Large intestine (tissue), 3 donors: Measurements from ENCODE around the gene FFAR1. TPM values are rescaled to one million over a fixed set of nuclear protein-coding genes. Genes with fewer than 3 reads are reported as not detected.

ENCODE experiments used
- DNase-seq, 2 donors: peaks; one replicate each; pipeline versions ENCODE4 v3.0.0 to v3.0.0-alpha.2; 2013
- H3K27ac ChIP-seq: one replicate; pipeline ENCODE4 v1.5.1; 2013; ENCODE audit warnings: low read length
- H3K27me3 ChIP-seq: 2 replicates; pipeline ENCODE4 v1.6.1; 2013; ENCODE audit warnings: low read length; ENCODE audit not compliant: control insufficient read depth, insufficient read depth
- H3K36me3 ChIP-seq: 2 replicates; pipeline ENCODE4 v1.6.1; 2013; ENCODE audit warnings: low read length; ENCODE audit not compliant: control insufficient read depth, insufficient read depth
- H3K4me1 ChIP-seq: one replicate; pipeline ENCODE4 v1.6.1; 2013; ENCODE audit warnings: low read length; ENCODE audit not compliant: control insufficient read depth, insufficient read depth
- H3K4me3 ChIP-seq: one replicate; pipeline ENCODE4 v1.5.1; 2013; ENCODE audit warnings: low read length
- H3K9me3 ChIP-seq: one replicate; pipeline ENCODE4 v1.6.1; 2013; ENCODE audit warnings: mild to moderate bottlenecking, low read depth, low read length, moderate library complexity; ENCODE audit not compliant: control insufficient read depth
- WGBS: methylation state at CpG from one replicate; pipeline ENCODE4 v1.1.5; 2013; ENCODE audit warnings: low lambda C conversion rate; ENCODE audit not compliant: insufficient coverage; 5-methylcytosine and 5-hydroxymethylcytosine counted together
- polyA plus RNA-seq: library from polyadenylated mRNA; unstranded; fragments of 120-200 nt; gene quantifications from one replicate; pipeline ENCODE4 v1.2.1, GENCODE V29; 2013

The FFAR1 gene
- polyA plus RNA-seq, 1 donor = 1.8 TPM

DNA sequence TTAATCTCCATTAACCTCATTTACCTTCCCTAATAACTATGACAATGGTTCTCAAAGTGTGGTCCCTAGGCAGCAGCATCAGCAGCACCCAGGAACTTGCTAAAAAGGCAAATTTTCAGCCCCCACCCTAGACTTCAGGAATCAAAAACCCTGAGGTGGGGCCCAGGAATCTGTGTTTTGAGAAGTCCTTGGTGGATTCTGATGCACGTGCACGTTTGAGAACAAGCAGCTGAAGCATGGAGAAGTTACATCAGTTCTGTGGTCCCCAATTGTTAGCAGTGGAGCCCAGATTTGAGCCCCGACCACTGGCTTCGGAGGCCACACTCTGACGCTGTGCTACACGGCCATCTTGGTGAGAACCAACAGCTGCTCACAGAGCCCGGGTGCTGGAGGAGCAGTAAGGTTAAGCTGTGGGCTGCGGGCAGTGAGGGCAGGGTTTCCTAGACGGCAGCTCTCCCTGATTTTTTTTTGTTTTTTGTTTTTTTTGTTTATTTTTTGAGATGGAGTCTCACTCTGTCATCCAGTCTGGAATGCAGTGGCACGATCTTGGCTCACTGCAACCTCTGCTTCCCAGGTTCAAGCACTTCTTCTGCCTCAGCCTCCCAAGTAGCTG is 32.7 kb upstream of the FFAR1 start:
- Histone ChIP-seq H3K4me3 (no peak overlapping the region), H3K27me3 (no peaks in the 10 kb centered on the region), H3K4me1 (no peaks in the 10 kb centered on the region), H3K9me3 (peaks cover under 1% of the 10 kb centered on the region), H3K27ac (no peak overlapping the region), H3K36me3 (no peaks in the 10 kb centered on the region)
- DNase-seq = no peak
- no CpG with 5 or more reads among the region's 10 CpGs for WGBS

DNA sequence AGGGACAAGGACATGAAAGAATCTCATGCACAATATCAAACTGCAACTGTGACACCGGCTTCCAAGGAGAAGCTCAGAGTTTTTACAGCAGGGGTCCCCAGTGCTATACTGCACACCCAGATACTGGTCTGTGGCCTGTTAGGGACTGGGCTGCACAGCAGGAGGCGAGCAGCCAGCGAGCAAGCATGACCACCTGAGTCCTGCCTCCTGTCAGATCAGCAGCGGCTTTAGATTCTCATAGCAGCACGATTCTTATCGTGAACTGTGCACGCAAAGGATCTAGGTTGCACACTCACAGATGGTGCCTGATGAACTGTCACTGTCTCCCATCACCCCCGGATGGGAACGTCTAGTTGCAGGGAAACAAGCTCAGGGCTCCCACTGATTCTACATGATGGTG is 31.8 kb upstream of the FFAR1 start:
- Histone ChIP-seq H3K27me3 (no peaks in the 10 kb centered on the region), H3K9me3 (no peaks in the 10 kb centered on the region), H3K36me3 (no peaks in the 10 kb centered on the region), H3K27ac (no peak overlapping the region), H3K4me3 (no peak overlapping the region), H3K4me1 (no peaks in the 10 kb centered on the region)
- WGBS = 40% methylated on average over 1 of the region's 9 CpGs
- no peak for DNase-seq

DNA sequence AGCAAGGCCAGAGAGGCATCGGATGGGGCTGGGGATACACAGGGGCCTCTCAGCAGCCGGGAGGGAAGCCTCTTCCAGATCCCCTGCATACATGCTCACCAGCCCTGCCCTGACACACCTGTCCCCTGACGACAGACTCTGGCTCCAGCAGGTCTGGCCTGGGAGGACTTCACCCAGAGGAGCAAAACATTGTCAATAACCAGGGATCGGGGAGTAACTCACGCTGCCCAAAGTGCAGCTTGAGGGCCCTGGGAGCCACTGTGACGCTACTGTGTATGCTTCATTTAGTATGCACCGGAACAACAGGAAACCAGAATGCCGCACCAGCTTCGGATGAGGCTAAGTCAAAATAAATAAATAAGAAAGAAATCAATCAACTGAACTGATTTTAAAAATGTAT is 31.1 kb upstream of the FFAR1 start:
- no peaks in the 10 kb centered on the region for H3K4me1 ChIP-seq
- no peaks in the 10 kb centered on the region for H3K9me3 ChIP-seq
- no peak overlapping the region for H3K4me3 ChIP-seq
- WGBS = 58% methylated on average over 3 of the region's 9 CpGs
- H3K36me3 ChIP-seq = no peaks in the 10 kb centered on the region
- peak; percentile 32 to 65 for DNase-seq
- H3K27me3 ChIP-seq = no peaks in the 10 kb centered on the region
- no peak overlapping the region for H3K27ac ChIP-seq

DNA sequence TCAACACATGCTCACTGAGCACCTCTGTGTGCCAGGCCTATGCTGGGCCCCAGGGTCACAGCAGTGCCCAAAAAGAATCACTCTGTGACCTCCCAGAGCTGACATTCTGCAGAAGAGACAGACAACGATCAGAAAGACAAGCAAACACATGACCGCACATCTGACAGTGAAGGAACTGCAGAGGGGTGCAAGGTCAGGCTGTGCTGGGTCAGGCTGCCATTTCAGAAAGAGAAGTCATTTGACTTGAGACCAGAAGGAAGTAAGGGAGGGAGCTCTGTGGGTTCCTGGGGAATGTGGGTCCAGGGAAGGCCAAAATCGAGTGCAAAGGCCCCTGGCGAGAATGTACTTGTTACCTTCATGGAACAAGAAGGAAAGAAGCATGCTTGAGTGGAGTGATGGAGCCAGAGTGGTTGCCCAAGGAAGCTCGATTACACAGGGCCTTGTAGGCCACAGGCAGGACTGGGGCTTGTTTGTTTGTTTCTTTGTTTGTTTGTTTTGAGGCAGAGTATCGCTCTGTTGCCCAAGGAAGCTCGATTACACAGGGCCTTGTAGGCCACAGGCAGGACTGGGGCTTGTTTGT is 30.1 kb upstream of the FFAR1 start:
- 80% methylated on average over 2 of the region's 7 CpGs for WGBS
- H3K4me3 ChIP-seq = no peak overlapping the region
- H3K36me3 ChIP-seq = no peaks in the 10 kb centered on the region
- H3K9me3 ChIP-seq = no peaks in the 10 kb centered on the region
- H3K4me1 ChIP-seq = no peaks in the 10 kb centered on the region
- DNase-seq = no peak
- no peak overlapping the region for H3K27ac ChIP-seq
- no peaks in the 10 kb centered on the region for H3K27me3 ChIP-seq

DNA sequence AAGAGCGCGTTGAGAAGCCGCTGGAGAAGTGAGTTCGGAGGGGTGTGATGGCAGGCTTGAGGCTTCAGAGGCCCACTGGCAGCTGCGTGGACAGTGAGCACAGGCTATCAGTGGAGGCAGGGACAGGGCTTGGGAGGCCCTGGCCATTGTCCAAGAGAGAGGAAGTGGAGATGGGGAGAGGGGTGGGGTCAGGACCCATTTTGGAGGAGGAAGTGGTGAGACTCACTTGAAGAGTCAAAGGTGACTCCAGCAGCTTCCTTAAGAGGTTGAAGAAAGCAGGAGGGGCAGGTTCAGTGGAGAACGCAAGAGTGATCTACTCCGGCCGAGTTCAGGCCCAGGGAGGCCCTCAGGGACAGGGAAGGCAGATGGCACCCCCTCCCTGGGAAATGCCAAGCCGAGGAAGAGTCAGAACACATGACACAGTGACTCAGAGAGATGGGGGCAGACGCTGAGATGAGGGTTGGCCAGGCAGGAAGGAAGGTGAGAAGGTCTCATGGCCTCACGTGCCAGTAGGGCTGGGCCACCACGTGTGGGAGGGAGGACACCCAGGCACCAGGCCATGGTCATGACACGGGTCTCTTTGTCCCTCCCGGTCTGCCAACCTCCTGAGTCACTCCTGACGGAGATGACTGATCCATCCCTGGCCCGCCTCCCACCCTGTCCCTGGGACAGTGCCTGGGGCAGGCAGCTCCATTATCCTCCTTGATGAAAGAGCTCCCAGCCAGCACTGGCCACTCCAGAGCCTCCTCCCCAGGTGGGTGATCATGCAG is 28.8 kb upstream of the FFAR1 start:
- no peaks in the 10 kb centered on the region for H3K4me1 ChIP-seq
- H3K27me3 ChIP-seq = no peaks in the 10 kb centered on the region
- H3K9me3 ChIP-seq = no peaks in the 10 kb centered on the region
- no CpG with 5 or more reads among the region's 16 CpGs for WGBS
- no peaks in the 10 kb centered on the region for H3K36me3 ChIP-seq
- DNase-seq = no peak
- H3K27ac ChIP-seq = no peak overlapping the region
- H3K4me3 ChIP-seq = no peak overlapping the region

DNA sequence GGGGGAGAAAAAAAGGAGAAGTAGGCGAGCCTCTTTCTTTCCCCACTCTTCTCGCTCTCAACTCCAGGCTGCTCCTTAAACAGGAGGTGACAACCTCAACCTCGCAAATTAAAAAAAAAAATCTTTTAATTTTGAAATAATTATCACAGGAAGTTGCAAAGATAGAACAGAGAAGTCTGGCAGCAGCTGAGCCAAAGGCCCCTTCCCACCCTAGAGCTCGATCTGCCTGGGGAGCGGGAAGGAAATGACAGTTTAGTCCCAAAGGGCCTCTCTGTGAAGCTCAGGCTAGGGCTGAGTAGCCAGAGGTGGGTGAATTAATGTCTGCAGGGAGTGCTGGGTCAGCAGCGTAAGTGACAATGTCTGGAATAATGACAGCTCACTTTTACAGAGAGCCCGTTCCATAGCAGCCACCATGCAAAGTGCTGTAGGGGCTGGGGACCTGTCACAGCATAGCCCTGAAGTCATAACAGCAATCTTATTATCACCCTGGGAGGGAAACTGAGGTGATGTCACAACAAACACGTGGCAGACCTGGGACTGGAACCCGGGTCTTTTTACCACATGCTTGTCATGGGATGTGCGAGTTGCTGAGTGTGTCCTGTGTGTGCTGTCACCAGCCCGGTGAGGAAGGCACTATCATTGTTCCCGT is 27.5 kb upstream of the FFAR1 start:
- Histone ChIP-seq H3K4me1 (no peaks in the 10 kb centered on the region), H3K27me3 (no peaks in the 10 kb centered on the region), H3K27ac (no peak overlapping the region), H3K4me3 (no peak overlapping the region), H3K9me3 (no peaks in the 10 kb centered on the region), H3K36me3 (no peaks in the 10 kb centered on the region)
- DNase-seq = no peak
- no CpG with 5 or more reads among the region's 12 CpGs for WGBS

DNA sequence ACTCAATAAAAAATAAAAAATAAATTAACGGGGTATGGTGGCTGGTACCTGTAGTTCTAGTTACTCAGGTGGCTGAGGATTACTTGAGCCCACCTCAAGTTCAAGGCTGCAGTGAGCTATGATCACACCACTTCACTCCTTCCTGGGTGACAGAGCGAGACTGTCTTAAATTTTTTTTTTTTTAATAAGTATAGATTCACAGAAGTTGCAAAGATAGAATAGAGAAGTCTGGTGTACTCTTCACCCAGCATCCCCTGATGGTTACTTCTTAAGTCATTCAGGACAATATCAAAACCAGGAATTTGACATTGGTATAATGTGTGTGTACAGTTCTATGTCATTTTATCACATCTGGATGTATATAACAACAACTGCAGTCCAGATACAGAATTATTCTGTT is 26.4 kb upstream of the FFAR1 start:
- DNase-seq = no peak
- no peaks in the 10 kb centered on the region for H3K9me3 ChIP-seq
- 86% methylated on average over 1 of the region's 2 CpGs for WGBS
- no peaks in the 10 kb centered on the region for H3K4me1 ChIP-seq
- no peaks in the 10 kb centered on the region for H3K27me3 ChIP-seq
- H3K36me3 ChIP-seq = no peaks in the 10 kb centered on the region
- no peak overlapping the region for H3K27ac ChIP-seq
- no peak overlapping the region for H3K4me3 ChIP-seq

DNA sequence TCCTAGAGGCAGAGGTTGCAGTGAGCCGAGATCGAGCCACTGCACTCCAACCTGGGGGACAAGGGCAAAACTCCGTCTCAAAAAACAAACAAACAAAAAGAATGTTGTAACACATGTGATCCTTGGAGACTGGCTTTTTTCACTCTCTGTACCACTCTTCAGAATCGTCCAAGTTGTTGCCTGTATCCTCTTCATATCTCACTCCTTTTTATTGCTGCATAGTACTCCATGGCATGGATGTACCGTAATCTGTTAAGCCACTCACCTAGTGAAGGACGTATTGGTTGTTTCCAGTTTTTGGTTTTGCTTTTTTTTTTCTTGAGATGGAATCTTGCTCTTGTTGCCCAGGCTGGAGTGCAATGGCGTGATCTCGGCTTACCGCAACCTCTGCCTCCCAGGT is 25.7 kb upstream of the FFAR1 start:
- H3K27me3 ChIP-seq = peaks cover 3% of the 10 kb centered on the region
- H3K4me3 ChIP-seq = no peak overlapping the region
- WGBS = 87% methylated on average over 3 of the region's 9 CpGs
- no peak overlapping the region for H3K27ac ChIP-seq
- no peak for DNase-seq
- no peaks in the 10 kb centered on the region for H3K4me1 ChIP-seq
- H3K9me3 ChIP-seq = no peaks in the 10 kb centered on the region
- H3K36me3 ChIP-seq = no peaks in the 10 kb centered on the region

DNA sequence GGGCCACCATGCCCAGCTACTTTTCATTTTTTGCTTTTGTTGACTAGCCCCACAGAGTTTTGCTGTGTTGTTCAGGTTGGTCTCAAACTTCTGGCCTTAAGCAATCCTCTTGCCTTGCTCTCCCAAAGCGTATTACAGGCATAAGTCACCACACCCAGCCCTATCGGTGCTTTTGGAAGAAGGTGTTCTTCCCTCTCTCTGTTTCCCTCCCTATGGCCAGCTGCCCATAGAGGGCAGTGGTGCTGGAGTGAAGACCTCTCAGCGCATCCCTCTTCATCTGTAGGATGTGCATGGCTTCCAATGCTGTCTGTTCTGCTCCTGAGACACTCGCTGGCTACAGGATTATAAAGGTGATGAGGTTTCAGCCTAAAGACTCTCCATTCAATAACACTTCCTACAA is 20.1 kb upstream of the FFAR1 start:
- H3K36me3 ChIP-seq = no peaks in the 10 kb centered on the region
- no peak overlapping the region for H3K4me3 ChIP-seq
- no peak overlapping the region for H3K27ac ChIP-seq
- H3K9me3 ChIP-seq = no peaks in the 10 kb centered on the region
- no CpG with 5 or more reads among the region's 4 CpGs for WGBS
- H3K27me3 ChIP-seq = peaks cover 4% of the 10 kb centered on the region
- no peak for DNase-seq
- no peaks in the 10 kb centered on the region for H3K4me1 ChIP-seq

DNA sequence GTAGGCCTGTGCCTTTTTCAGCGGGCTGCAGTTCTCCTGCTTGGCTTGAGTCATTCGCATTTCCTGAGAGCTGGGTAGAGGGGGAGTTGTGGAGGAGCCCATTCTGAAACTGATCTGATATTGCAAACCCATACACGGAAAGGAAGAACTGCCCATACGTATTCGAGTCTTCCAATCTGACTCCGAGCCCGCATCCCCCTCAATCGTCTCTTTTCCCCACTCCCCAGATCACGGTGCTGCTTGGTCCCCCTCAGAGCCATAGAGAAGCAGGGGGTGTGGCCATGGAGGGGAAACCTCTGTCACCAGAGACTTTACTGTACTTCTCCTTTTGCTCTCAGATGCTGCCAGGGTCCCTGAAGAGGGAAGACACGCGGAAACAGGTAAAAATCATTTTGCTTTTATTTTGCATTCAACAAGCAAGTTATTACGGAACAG is 18.8 kb upstream of the FFAR1 start, which contains the start of gene CD22:
CD22 (plus strand) TSS at position 337 of the 435 bp plus-strand sequence. CDS start 2,854 bp downstream, outside the sequence.
- Histone ChIP-seq H3K4me3 (no peak within 1 kb of the TSS), H3K36me3 (no peaks in the 10 kb centered on the region), H3K27me3 (peaks cover 4% of the 10 kb centered on the region), H3K27ac (no peak within 1 kb of the TSS), H3K4me1 (no peaks in the 10 kb centered on the region), H3K9me3 (no peaks in the 10 kb centered on the region)
- no peak for DNase-seq
- no CpG with 5 or more reads among the region's 12 CpGs for WGBS
